ENCODE results near the gene ROMO1. TPM values are rescaled to one million over a fixed set of nuclear protein-coding genes. Genes with fewer than 3 reads are reported as not detected.

The ROMO1 gene
- total RNA-seq, 1 experiment from 2014 or later: 207 TPM

DNA sequence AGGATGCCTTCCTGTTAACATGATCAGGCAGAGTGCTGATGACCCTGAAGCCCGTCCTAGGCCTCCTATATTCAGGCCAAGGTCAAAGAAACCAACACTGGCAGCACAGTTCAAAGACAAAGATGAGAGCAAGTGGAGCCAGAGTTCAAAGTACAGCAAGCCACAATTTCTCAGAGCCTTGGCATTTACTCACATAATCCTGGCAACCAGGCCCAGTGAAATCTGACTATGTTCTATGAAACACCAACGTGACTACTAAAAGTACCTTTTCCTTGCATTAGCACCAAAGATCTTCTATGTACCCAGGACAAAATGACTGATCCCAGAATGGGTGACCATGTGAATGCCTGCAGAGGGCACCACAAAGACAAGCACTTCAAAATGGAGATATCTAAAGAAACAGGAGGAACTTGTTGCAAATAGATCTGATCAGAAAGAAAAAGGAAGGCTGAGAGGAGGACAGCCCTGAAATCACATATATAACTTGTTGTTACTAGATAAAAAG, 3.9 kb upstream of the ROMO1 start:
- no peaks in the 10 kb centered on the region for H4K20me1 ChIP-seq (ENCODE audit: control insufficient read depth, insufficient read depth, insufficient read length)
- Mint-ChIP-seq H3K27me3 (ENCODE audit: low read depth) (peaks cover 2% of the 10 kb centered on the region; the same call in 1 of the 2 replicates), H3K36me3 (ENCODE audit: insufficient read depth in 1 of 3, low read depth in 3 of 3) (peaks cover 13 to 32% (median 31%) of the 10 kb centered on the region in 3 experiments), H3K4me1 (peaks cover 12 to 15% of the 10 kb centered on the region in 2 experiments), H3K27ac (no peak overlapping the region; a peak in 1 of 7 replicates), H3K4me3 (no peak overlapping the region), H3K9me3 (no peaks in the 10 kb centered on the region)
- H2AK5ac ChIP-seq (ENCODE audit: insufficient read length, low read length): no peak overlapping the region
- no peak overlapping the region for H2AFZ ChIP-seq (ENCODE audit: low read length)
- no peak overlapping the region for H4K5ac ChIP-seq (ENCODE audit: insufficient read length, low read depth, low read length)
- H2BK5ac ChIP-seq (ENCODE audit: insufficient read length, low read length): no peak overlapping the region
- H2BK12ac ChIP-seq (ENCODE audit: insufficient read length, low read depth, low read length): no peak overlapping the region
- H3K56ac ChIP-seq (ENCODE audit: insufficient read length, low read depth, low read length): no peak overlapping the region
- H3K27ac ChIP-seq (ENCODE audit: insufficient read length, low read depth, low read length): peak overlapping the region; percentile 13
- no peak overlapping the region for H3T11ph ChIP-seq (ENCODE audit: low read length)
- H3K18ac ChIP-seq (ENCODE audit: insufficient read length, low read depth, low read length): no peak overlapping the region
- H2BK15ac ChIP-seq (ENCODE audit: low read depth, low read length): no peak overlapping the region
- no peak overlapping the region for H4K91ac ChIP-seq (ENCODE audit: insufficient read length, low read depth, low read length)
- no peak overlapping the region for H3K4me2 ChIP-seq (ENCODE audit: insufficient read depth, insufficient read length, low read length)
- no peak overlapping the region for H2BK20ac ChIP-seq (ENCODE audit: low read depth, low read length, poor library complexity, severe bottlenecking)
- H3K9ac ChIP-seq (ENCODE audit: extremely low read depth, insufficient read length, low read length): no peak overlapping the region
- peaks cover 8% of the 10 kb centered on the region for H3K23me2 ChIP-seq (ENCODE audit: insufficient read length, low read depth, low read length, poor library complexity, severe bottlenecking)
- no peaks in the 10 kb centered on the region for H3K9me3 ChIP-seq (ENCODE audit: control insufficient read depth, low read depth, low read length)
- H3K23ac ChIP-seq (ENCODE audit: insufficient read length, low read depth, low read length): no peak overlapping the region
- H3K27me3 ChIP-seq (ENCODE audit: insufficient read depth, low read length): no peaks in the 10 kb centered on the region
- no peak overlapping the region for H3K14ac ChIP-seq (ENCODE audit: insufficient read depth, low read length)
- DNase-seq: no peak
- no peaks in the 10 kb centered on the region for H3K4me1 ChIP-seq (ENCODE audit: insufficient read depth, low read length)
- TF ChIP-seq CTCF (conservative IDR thresholded peaks at IDR 0.05): no peak
- H4K8ac ChIP-seq (replicated peaks; ENCODE audit: insufficient read length, low read depth, low read length): no peak overlapping the region
- no peaks in the 10 kb centered on the region for H3K79me1 ChIP-seq (ENCODE audit: insufficient read depth, low read depth, low read length, poor library complexity, severe bottlenecking)
- no CpG with 5 or more reads among the region's 2 CpGs for WGBS (ENCODE audit: extremely low coverage, insufficient read length, low lambda C conversion rate)
- H3K4ac ChIP-seq (ENCODE audit: low read depth, low read length): no peak overlapping the region
- H2BK120ac ChIP-seq (ENCODE audit: low read depth, low read length, poor library complexity, severe bottlenecking): no peak overlapping the region
- no peaks in the 10 kb centered on the region for H3K79me2 ChIP-seq (ENCODE audit: insufficient read depth, low read length)

Data from H9 (cell line).